WTC11 (cell line): ENCODE data around the gene CHST11. TPM values are rescaled to one million over a fixed set of nuclear protein-coding genes. Genes with fewer than 3 reads are reported as not detected.

Experiments used
- ATAC-seq: fragments of 200-7000 bp; cut with Tn5 transposase; 2 replicates; pipeline ENCODE4 v1.10.0; 2021; ENCODE audit warnings: mild to moderate bottlenecking, moderate library complexity
- CTCF ChIA-PET: fragments of 300-600 bp; sonication (Branson Sonifier 250); formaldehyde crosslinking; loops from one replicate; lab custom pipeline; 2021; ENCODE audit warnings: antibody characterized with exemption; lab: Charles Lee
- POLR2A ChIA-PET: fragments of 350-600 bp; sonication (Branson Sonifier 250); formaldehyde crosslinking; loops from one replicate; lab custom pipeline; 2021; ENCODE audit warnings: antibody characterized with exemption; lab: Charles Lee
- DNase-seq: peaks from one replicate; pipeline ENCODE4 v3.0.0; 2021; ENCODE audit warnings: low spot score
- H3K27ac Mint-ChIP-seq: 2 replicates; pipeline ENCODE4 v1.8.0; 2021; ENCODE audit warnings: mixed read lengths
- H3K27me3 Mint-ChIP-seq: 2 replicates; pipeline ENCODE4 v1.8.0; 2021; ENCODE audit warnings: low read depth, mild to moderate bottlenecking, moderate library complexity, mixed read lengths
- H3K36me3 Mint-ChIP-seq: 2 replicates; pipeline ENCODE4 v1.8.0; 2021; ENCODE audit warnings: mixed read lengths
- H3K4me1 Mint-ChIP-seq: 2 replicates; pipeline ENCODE4 v1.8.0; 2022; ENCODE audit warnings: mixed read lengths
- H3K4me3 Mint-ChIP-seq: 2 replicates; pipeline ENCODE4 v1.8.0; 2021; ENCODE audit warnings: mild to moderate bottlenecking, moderate library complexity, mixed read lengths
- H3K9me3 Mint-ChIP-seq: 2 replicates; pipeline ENCODE4 v1.8.0; 2021; ENCODE audit warnings: mixed read lengths
- ATF6 ChIP-seq: sonication (generic); formaldehyde crosslinking; IDR thresholded peaks from 2 replicates; pipeline ENCODE4 v1.8.1; 2023; ENCODE audit warnings: mild to moderate bottlenecking, missing genetic modification reagents
- ERG ChIP-seq: fragments of 250-450 bp; sonication (Bioruptor Pico); IDR thresholded peaks from 2 replicates; pipeline ENCODE4 v1.8.0; 2021; ENCODE audit warnings: mild to moderate bottlenecking
- FOXK1 ChIP-seq: sonication (generic); formaldehyde crosslinking; IDR thresholded peaks from 2 replicates; pipeline ENCODE4 v1.8.0; 2022; ENCODE audit warnings: mild to moderate bottlenecking, moderate library complexity, missing genetic modification reagents
- HMGXB4 ChIP-seq: sonication (generic); formaldehyde crosslinking; IDR thresholded peaks from 2 replicates; pipeline ENCODE4 v1.8.1; 2023; ENCODE audit warnings: mild to moderate bottlenecking, moderate library complexity, missing genetic modification reagents
- MYBL2 ChIP-seq: sonication (generic); formaldehyde crosslinking; IDR thresholded peaks from 2 replicates; pipeline ENCODE4 v1.8.1; 2023; ENCODE audit warnings: mild to moderate bottlenecking, moderate library complexity, missing genetic modification reagents
- NFYB ChIP-seq: sonication (generic); formaldehyde crosslinking; conservative IDR thresholded peaks from 2 replicates; pipeline ENCODE4 v1.8.0; 2022; ENCODE audit warnings: low read depth, missing genetic modification reagents
- NR2C2 ChIP-seq: sonication (generic); formaldehyde crosslinking; IDR thresholded peaks from 2 replicates; pipeline ENCODE4 v1.8.0; 2022; ENCODE audit warnings: mild to moderate bottlenecking, missing genetic modification reagents
- OVOL2 ChIP-seq: fragments of 250-450 bp; sonication (Bioruptor Pico); IDR thresholded peaks from 2 replicates; pipeline ENCODE4 v1.9.0; 2021; ENCODE audit warnings: mild to moderate bottlenecking, borderline replicate concordance
- SMAD3 ChIP-seq: sonication (generic); formaldehyde crosslinking; IDR thresholded peaks from 2 replicates; pipeline ENCODE4 v1.8.0; 2022; ENCODE audit warnings: missing genetic modification reagents, mild to moderate bottlenecking, borderline replicate concordance
- TCF7 ChIP-seq: sonication (generic); formaldehyde crosslinking; IDR thresholded peaks from 2 replicates; pipeline ENCODE4 v1.8.0; 2022; ENCODE audit warnings: mild to moderate bottlenecking, low read depth, missing genetic modification reagents, moderate library complexity
- ZNF121 ChIP-seq: sonication (generic); formaldehyde crosslinking; IDR thresholded peaks from 2 replicates; pipeline ENCODE4 v1.8.0; 2023; ENCODE audit warnings: missing genetic modification reagents
- ZNF138 ChIP-seq: sonication (generic); formaldehyde crosslinking; conservative IDR thresholded peaks from 2 replicates; pipeline ENCODE4 v1.8.1; 2022; ENCODE audit warnings: mild to moderate bottlenecking, moderate library complexity, missing genetic modification reagents
- ZNF423 ChIP-seq: fragments of 250-450 bp; sonication (Bioruptor Pico); IDR thresholded peaks from 2 replicates; pipeline ENCODE4 v2.1.2; 2022; ENCODE audit warnings: mild to moderate bottlenecking, moderate library complexity
- total RNA-seq: library from RNA; stranded (reverse); gene quantifications from 3 replicates; pipeline ENCODE4 v1.2.3, GENCODE V29; 2021
- TF ChIP-seq, protein P1 (sequence below): fragments of 250-450 bp; sonication (Bioruptor Pico); IDR thresholded peaks from 2 replicates; pipeline ENCODE4 v1.9.0; 2021; ENCODE audit warnings: mild to moderate bottlenecking
- TF ChIP-seq, protein P2 (sequence below): sonication (generic); formaldehyde crosslinking; IDR thresholded peaks from 2 replicates; pipeline ENCODE4 v1.8.0; 2022; ENCODE audit warnings: missing genetic modification reagents
- TF ChIP-seq, protein P3 (sequence below): sonication (generic); formaldehyde crosslinking; IDR thresholded peaks from 2 replicates; pipeline ENCODE4 v1.8.0; 2023; ENCODE audit warnings: missing genetic modification reagents
- TF ChIP-seq, protein P4 (sequence below): sonication (generic); formaldehyde crosslinking; conservative IDR thresholded peaks from 2 replicates; pipeline ENCODE4 v1.8.1; 2023; ENCODE audit warnings: mild to moderate bottlenecking, low read depth, missing genetic modification reagents, moderate library complexity

Gene CHST11
- total RNA-seq, 1 experiment from 2014 or later = 24.2 TPM

- Mint-ChIP-seq H3K27ac (peak overlapping the region; percentile 67), H3K4me3 (no peak overlapping the region), H3K9me3 (no peaks in the 10 kb centered on the region), H3K36me3 (no peaks in the 10 kb centered on the region), H3K27me3 (no peaks in the 10 kb centered on the region), H3K4me1 (peaks cover 29% of the 10 kb centered on the region)
- no peak for TF ChIP-seq ZNF423
- TF ChIP-seq, protein P1, sequence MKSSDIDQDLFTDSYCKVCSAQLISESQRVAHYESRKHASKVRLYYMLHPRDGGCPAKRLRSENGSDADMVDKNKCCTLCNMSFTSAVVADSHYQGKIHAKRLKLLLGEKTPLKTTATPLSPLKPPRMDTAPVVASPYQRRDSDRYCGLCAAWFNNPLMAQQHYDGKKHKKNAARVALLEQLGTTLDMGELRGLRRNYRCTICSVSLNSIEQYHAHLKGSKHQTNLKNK (CRISPR knock-in tag) = no peak
- TF ChIP-seq HMGXB4 (CRISPR knock-in tag) = no peak
- no peak for TF ChIP-seq OVOL2
- no peak for TF ChIP-seq SMAD3
- no peak for DNase-seq
- no peak for ATAC-seq
- ChIA-PET POLR2A (no interaction called here), CTCF (no interaction called here)
These were observed 164.2 kb downstream of the CHST11 start for GRCh38 chr12:104620837-104621531.

GRCh38 chr12:104622928-104623327, 166.2 kb downstream of the CHST11 start:
- Mint-ChIP-seq H3K4me3 (no peak overlapping the region), H3K36me3 (no peaks in the 10 kb centered on the region), H3K27ac (peak overlapping the region; percentile 8; the same call in 1 of the 2 replicates), H3K9me3 (no peaks in the 10 kb centered on the region), H3K4me1 (peaks cover 48% of the 10 kb centered on the region), H3K27me3 (no peaks in the 10 kb centered on the region)
- DNase-seq (peak; percentile 40), ATAC-seq (peak; percentile 61)
- ChIA-PET POLR2A (no interaction called here), CTCF (interaction anchor here (0.6 kb wide), 1 partner anchor 243 kb away, joined by 3 read pairs; no protein-coding TSS in a partner anchor)
- no peak for TF ChIP-seq HMGXB4 (CRISPR knock-in tag)
- TF ChIP-seq ATF6 = no peak
- TF ChIP-seq, protein P2, sequence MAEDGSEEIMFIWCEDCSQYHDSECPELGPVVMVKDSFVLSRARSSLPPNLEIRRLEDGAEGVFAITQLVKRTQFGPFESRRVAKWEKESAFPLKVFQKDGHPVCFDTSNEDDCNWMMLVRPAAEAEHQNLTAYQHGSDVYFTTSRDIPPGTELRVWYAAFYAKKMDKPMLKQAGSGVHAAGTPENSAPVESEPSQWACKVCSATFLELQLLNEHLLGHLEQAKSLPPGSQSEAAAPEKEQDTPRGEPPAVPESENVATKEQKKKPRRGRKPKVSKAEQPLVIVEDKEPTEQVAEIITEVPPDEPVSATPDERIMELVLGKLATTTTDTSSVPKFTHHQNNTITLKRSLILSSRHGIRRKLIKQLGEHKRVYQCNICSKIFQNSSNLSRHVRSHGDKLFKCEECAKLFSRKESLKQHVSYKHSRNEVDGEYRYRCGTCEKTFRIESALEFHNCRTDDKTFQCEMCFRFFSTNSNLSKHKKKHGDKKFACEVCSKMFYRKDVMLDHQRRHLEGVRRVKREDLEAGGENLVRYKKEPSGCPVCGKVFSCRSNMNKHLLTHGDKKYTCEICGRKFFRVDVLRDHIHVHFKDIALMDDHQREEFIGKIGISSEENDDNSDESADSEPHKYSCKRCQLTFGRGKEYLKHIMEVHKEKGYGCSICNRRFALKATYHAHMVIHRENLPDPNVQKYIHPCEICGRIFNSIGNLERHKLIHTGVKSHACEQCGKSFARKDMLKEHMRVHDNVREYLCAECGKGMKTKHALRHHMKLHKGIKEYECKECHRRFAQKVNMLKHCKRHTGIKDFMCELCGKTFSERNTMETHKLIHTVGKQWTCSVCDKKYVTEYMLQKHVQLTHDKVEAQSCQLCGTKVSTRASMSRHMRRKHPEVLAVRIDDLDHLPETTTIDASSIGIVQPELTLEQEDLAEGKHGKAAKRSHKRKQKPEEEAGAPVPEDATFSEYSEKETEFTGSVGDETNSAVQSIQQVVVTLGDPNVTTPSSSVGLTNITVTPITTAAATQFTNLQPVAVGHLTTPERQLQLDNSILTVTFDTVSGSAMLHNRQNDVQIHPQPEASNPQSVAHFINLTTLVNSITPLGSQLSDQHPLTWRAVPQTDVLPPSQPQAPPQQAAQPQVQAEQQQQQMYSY = no peak
- TF ChIP-seq MYBL2 (CRISPR knock-in tag) = no peak
- TF ChIP-seq FOXK1 = no peak
- TF ChIP-seq, protein P3, sequence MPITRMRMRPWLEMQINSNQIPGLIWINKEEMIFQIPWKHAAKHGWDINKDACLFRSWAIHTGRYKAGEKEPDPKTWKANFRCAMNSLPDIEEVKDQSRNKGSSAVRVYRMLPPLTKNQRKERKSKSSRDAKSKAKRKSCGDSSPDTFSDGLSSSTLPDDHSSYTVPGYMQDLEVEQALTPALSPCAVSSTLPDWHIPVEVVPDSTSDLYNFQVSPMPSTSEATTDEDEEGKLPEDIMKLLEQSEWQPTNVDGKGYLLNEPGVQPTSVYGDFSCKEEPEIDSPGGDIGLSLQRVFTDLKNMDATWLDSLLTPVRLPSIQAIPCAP (CRISPR knock-in tag) = no peak
- no peak for TF ChIP-seq ZNF138
- TF ChIP-seq ERG = no peak
- TF ChIP-seq, protein P4, sequence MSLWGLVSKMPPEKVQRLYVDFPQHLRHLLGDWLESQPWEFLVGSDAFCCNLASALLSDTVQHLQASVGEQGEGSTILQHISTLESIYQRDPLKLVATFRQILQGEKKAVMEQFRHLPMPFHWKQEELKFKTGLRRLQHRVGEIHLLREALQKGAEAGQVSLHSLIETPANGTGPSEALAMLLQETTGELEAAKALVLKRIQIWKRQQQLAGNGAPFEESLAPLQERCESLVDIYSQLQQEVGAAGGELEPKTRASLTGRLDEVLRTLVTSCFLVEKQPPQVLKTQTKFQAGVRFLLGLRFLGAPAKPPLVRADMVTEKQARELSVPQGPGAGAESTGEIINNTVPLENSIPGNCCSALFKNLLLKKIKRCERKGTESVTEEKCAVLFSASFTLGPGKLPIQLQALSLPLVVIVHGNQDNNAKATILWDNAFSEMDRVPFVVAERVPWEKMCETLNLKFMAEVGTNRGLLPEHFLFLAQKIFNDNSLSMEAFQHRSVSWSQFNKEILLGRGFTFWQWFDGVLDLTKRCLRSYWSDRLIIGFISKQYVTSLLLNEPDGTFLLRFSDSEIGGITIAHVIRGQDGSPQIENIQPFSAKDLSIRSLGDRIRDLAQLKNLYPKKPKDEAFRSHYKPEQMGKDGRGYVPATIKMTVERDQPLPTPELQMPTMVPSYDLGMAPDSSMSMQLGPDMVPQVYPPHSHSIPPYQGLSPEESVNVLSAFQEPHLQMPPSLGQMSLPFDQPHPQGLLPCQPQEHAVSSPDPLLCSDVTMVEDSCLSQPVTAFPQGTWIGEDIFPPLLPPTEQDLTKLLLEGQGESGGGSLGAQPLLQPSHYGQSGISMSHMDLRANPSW = no peak
- TF ChIP-seq OVOL2 = no peak
- TF ChIP-seq NFYB = no peak
- TF ChIP-seq ZNF121 (CRISPR knock-in tag) = no peak
- TF ChIP-seq NR2C2 = no peak
- no peak for TF ChIP-seq TCF7
